ENCODE data around the gene KIF23. TPM values are rescaled to one million over a fixed set of nuclear protein-coding genes. Genes with fewer than 3 reads are reported as not detected.

Gene KIF23
- total RNA-seq, 2 donors from 2014 or later = 2.6 to 7.4 TPM

DNA sequence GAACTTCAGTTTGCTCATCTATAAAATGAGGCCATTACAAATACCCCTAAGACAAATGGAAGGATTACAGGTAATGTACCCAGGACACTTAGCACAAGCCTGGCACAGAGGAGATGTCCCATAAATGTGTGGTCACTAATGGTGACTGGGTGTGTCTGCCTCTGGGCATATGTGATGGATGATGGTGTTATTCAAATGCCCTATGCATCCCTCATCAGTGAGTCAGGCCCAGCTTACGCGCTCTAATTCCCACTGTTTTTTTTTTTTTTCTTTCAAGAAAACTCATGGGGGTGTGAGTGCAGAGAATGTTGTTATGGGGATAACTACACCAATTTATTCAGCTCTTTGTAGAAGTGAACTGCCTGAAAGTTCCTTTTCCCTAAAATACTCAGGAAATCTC lies 23.6 kb upstream of the KIF23 start:
- intact Hi-C loops (cut with DNase I) = loop anchor here (5.0 kb wide), 1 partner anchor 228 kb away; the partner anchor contains the start of gene GLCE
- Histone ChIP-seq H3K4me1 (replicated peaks) (peaks cover 4% of the 10 kb centered on the region), H3K9me3 (no peaks in the 10 kb centered on the region), H3K27me3 (replicated peaks; ENCODE audit: insufficient read depth) (no peaks in the 10 kb centered on the region), H3K36me3 (no peaks in the 10 kb centered on the region), H3K27ac (peak overlapping the region in 1 of 2 donors; percentile 4), H3K4me3 (no peak overlapping the region)
- WGBS = 87% methylated on average over 2 of the region's 2 CpGs
- TF ChIP-seq CTCF (IDR thresholded peaks at IDR 0.05) (no peak), POLR2A (IDR thresholded peaks at IDR 0.05) (no peak), POLR2AphosphoS5 (IDR thresholded peaks at IDR 0.05) (no peak)
- no peak for DNase-seq (ENCODE audit: low spot score)

- Histone ChIP-seq H3K4me1 (replicated peaks) (peaks cover 4% of the 10 kb centered on the region), H3K4me3 (no peak overlapping the region), H3K9me3 (no peaks in the 10 kb centered on the region), H3K27me3 (replicated peaks; ENCODE audit: insufficient read depth) (no peaks in the 10 kb centered on the region), H3K36me3 (no peaks in the 10 kb centered on the region), H3K27ac (peak overlapping the region in 1 of 2 donors; percentile 4)
- DNase-seq (ENCODE audit: low spot score) = peak; percentile 27
- WGBS = 48% methylated on average over 11 of the region's 11 CpGs
- intact Hi-C loops (cut with DNase I) = loop anchor here (5.0 kb wide), 1 partner anchor 229 kb away; the partner anchor contains the start of gene GLCE
- TF ChIP-seq POLR2A (IDR thresholded peaks at IDR 0.05) (no peak), CTCF (IDR thresholded peaks at IDR 0.05) (no peak), POLR2AphosphoS5 (IDR thresholded peaks at IDR 0.05) (peak; percentile 50)
Measured at GRCh38 chr15:69391046-69391757, 22.9 kb upstream of the KIF23 start.

- 75% methylated on average over 4 of the region's 4 CpGs for WGBS
- no peak overlapping the region for H3K27ac ChIP-seq
- no peaks in the 10 kb centered on the region for H3K27me3 ChIP-seq (replicated peaks; ENCODE audit: insufficient read depth)
- intact Hi-C loops (cut with DNase I) = loop anchor here (5.0 kb wide), 1 partner anchor 230 kb away; the partner anchor contains the start of gene GLCE
- H3K9me3 ChIP-seq = no peaks in the 10 kb centered on the region
- DNase-seq (ENCODE audit: low spot score) = no peak
- no peak for TF ChIP-seq POLR2AphosphoS5 (IDR thresholded peaks at IDR 0.05)
- H3K4me3 ChIP-seq = no peak overlapping the region
- H3K4me1 ChIP-seq (replicated peaks) = peaks cover 4% of the 10 kb centered on the region
- no peaks in the 10 kb centered on the region for H3K36me3 ChIP-seq
Measured at GRCh38 chr15:69392352-69392751, 21.8 kb upstream of the KIF23 start.

DNA sequence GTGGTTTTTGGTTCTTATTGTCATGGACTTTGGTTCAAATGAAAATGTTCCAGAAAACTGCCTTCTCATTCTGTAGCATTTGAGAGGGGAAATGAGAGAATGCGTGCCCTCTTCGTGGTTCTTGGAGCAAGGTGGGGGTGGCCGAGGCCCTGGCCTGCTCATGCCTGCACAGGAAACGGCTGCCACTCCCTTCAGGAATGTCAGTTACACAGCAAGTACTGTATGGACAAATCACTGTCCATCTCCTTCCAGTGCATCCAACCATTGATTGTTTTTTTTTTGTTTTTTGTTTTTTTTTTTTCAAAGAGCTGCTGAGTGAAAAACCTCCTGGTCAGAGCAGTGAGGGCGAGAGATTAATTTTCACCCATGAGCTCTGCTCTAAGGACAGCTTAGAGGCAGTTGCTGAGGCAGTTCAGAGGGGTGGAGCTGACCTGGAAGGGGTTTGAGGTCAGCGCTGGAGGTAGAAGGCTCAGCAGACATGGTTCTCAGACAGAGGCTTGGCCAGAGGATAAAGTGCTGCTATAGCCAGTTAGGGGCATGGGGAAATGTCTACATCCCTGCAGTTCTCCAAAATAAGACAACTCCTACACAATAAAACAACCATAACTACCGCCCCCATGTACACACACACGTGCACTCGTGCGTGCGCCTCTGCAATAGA lies 20.2 kb upstream of the KIF23 start:
- DNase-seq (ENCODE audit: low spot score) = no peak
- TF ChIP-seq POLR2AphosphoS5 (IDR thresholded peaks at IDR 0.05) (no peak), CTCF (IDR thresholded peaks at IDR 0.05) (no peak), POLR2A (IDR thresholded peaks at IDR 0.05) (no peak)
- intact Hi-C loops (cut with DNase I) = loop anchor here (2.0 to 5.0 kb wide), 2 partner anchors 232 to 335 kb away; partner anchors contain the start of gene GLCE
- Histone ChIP-seq H3K36me3 (no peaks in the 10 kb centered on the region), H3K27ac (no peak overlapping the region), H3K9me3 (no peaks in the 10 kb centered on the region), H3K4me1 (replicated peaks) (peaks cover 4% of the 10 kb centered on the region), H3K27me3 (replicated peaks; ENCODE audit: insufficient read depth) (no peaks in the 10 kb centered on the region), H3K4me3 (no peak overlapping the region)
- WGBS = 53% methylated on average over 11 of the region's 11 CpGs

- TF ChIP-seq POLR2AphosphoS5 (IDR thresholded peaks at IDR 0.05) (no peak), CTCF (IDR thresholded peaks at IDR 0.05) (peak; percentile 78 to 96 (median 90)), POLR2A (IDR thresholded peaks at IDR 0.05) (no peak)
- DNase-seq (ENCODE audit: low spot score) = peak; percentile 70
- H3K4me3 ChIP-seq = no peak overlapping the region
- no peaks in the 10 kb centered on the region for H3K9me3 ChIP-seq
- peaks cover 4% of the 10 kb centered on the region for H3K4me1 ChIP-seq (replicated peaks)
- H3K36me3 ChIP-seq = no peaks in the 10 kb centered on the region
- 28% methylated on average over 36 of the region's 36 CpGs for WGBS
- intact Hi-C loops (cut with DNase I) = loop anchor here (2.0 to 5.0 kb wide), 2 partner anchors 232 to 336 kb away; partner anchors contain the start of gene GLCE
- no peaks in the 10 kb centered on the region for H3K27me3 ChIP-seq (replicated peaks; ENCODE audit: insufficient read depth)
- no peak overlapping the region for H3K27ac ChIP-seq
Measured at GRCh38 chr15:69394556-69395282, 19.4 kb upstream of the KIF23 start.
